Measurements from ENCODE around the gene CARF. TPM values are rescaled to one million over a fixed set of nuclear protein-coding genes. Genes with fewer than 3 reads are reported as not detected.

Gene CARF
- polyA plus RNA-seq, 1 of the 3 experiments (the other 2 are of a cell fraction): 4.6 TPM

GRCh38 chr2:203002054-203002821 is 90.2 kb downstream of the CARF start:
- WGBS (ENCODE audit: low lambda C conversion rate): 87% methylated on average over 3 of the region's 3 CpGs
- Histone ChIP-seq H3K9ac (no peak overlapping the region), H3K4me1 (ENCODE audit: control insufficient read depth in 1 of 2, insufficient read depth in 2 of 2, low read depth in 1 of 2, low read length in 1 of 2) (no peaks in the 10 kb centered on the region), H3F3A (replicated peaks; ENCODE audit: insufficient read depth) (peaks cover 5% of the 10 kb centered on the region), H3K9me3 (no peaks in the 10 kb centered on the region), H3K4me3 (ENCODE audit: low read depth in 2 of 2, low read length in 1 of 2) (no peak overlapping the region), H3K27ac (ENCODE audit: low read depth in 2 of 2, low read length in 1 of 2) (no peak overlapping the region), H3K9me2 (no peaks in the 10 kb centered on the region), H4K20me1 (ENCODE audit: insufficient read depth) (no peaks in the 10 kb centered on the region), H3K27me3 (ENCODE audit: insufficient read depth) (no peaks in the 10 kb centered on the region), H3K4me2 (no peak overlapping the region), H2AFZ (ENCODE audit: low read depth) (no peak overlapping the region), H3K79me2 (ENCODE audit: insufficient read depth) (no peaks in the 10 kb centered on the region), H3K36me3 (replicated peaks in 1 of 2; ENCODE audit: control insufficient read depth in 1 of 2, insufficient read depth in 2 of 2, low read length in 1 of 2) (no peaks in the 10 kb centered on the region)
- no peak for DNase-seq
- CTCF ChIA-PET: interaction anchor here (1.8 kb wide), 1 partner anchor 10 kb away, joined by 8 read pairs; no protein-coding TSS in a partner anchor
- no peak for TF ChIP-seq REST (IDR thresholded peaks at IDR 0.05; ENCODE audit: low read depth, low read length)
- no peak for TF ChIP-seq TCF12 (IDR thresholded peaks at IDR 0.05)
- TF ChIP-seq RCOR1 (IDR thresholded peaks at IDR 0.05; ENCODE audit: low read length): no peak
- TF ChIP-seq FOXJ3 (CRISPR knock-in tag; IDR thresholded peaks at IDR 0.05): no peak
- TF ChIP-seq PBX3 (IDR thresholded peaks at IDR 0.05): no peak
- no peak for TF ChIP-seq RXRA (IDR thresholded peaks at IDR 0.05; ENCODE audit: borderline replicate concordance, low read depth)
- no peak for TF ChIP-seq SMC3 (IDR thresholded peaks at IDR 0.05; ENCODE audit: low read depth, low read length)
- POLR2A ChIA-PET: no interaction called here

GRCh38 chr2:203003716-203004115 is 91.6 kb downstream of the CARF start:
- POLR2A ChIA-PET: no interaction called here
- Histone ChIP-seq H3K9me3 (no peaks in the 10 kb centered on the region), H3F3A (replicated peaks; ENCODE audit: insufficient read depth) (peaks cover 5% of the 10 kb centered on the region), H3K36me3 (replicated peaks in 1 of 2; ENCODE audit: control insufficient read depth in 1 of 2, insufficient read depth in 2 of 2, low read length in 1 of 2) (no peaks in the 10 kb centered on the region), H3K79me2 (ENCODE audit: insufficient read depth) (no peaks in the 10 kb centered on the region), H3K4me3 (ENCODE audit: low read depth in 2 of 2, low read length in 1 of 2) (no peak overlapping the region), H3K9me2 (no peaks in the 10 kb centered on the region), H4K20me1 (ENCODE audit: insufficient read depth) (no peaks in the 10 kb centered on the region), H3K27me3 (ENCODE audit: insufficient read depth) (no peaks in the 10 kb centered on the region), H3K4me1 (ENCODE audit: control insufficient read depth in 1 of 2, insufficient read depth in 2 of 2, low read depth in 1 of 2, low read length in 1 of 2) (no peaks in the 10 kb centered on the region), H3K27ac (ENCODE audit: low read depth in 2 of 2, low read length in 1 of 2) (no peak overlapping the region), H3K9ac (no peak overlapping the region), H3K4me2 (no peak overlapping the region), H2AFZ (ENCODE audit: low read depth) (no peak overlapping the region)
- CTCF ChIA-PET: interaction anchor here (0.8 kb wide), 1 partner anchor 81 kb away, joined by 3 read pairs; no protein-coding TSS in a partner anchor
- 95% methylated on average over 8 of the region's 8 CpGs for WGBS (ENCODE audit: low lambda C conversion rate)
- no peak for DNase-seq
- no peak for TF ChIP-seq TAF1 (IDR thresholded peaks at IDR 0.05; ENCODE audit: borderline replicate concordance, low read depth, low read length)
- no peak for TF ChIP-seq FOSL2 (IDR thresholded peaks at IDR 0.05; ENCODE audit: borderline replicate concordance, low read depth)
- no peak for TF ChIP-seq REST (IDR thresholded peaks at IDR 0.05; ENCODE audit: low read depth, low read length)
- no peak for TF ChIP-seq ZBTB33 (IDR thresholded peaks at IDR 0.05; ENCODE audit: borderline replicate concordance, low read depth)
- TF ChIP-seq EP300 (IDR thresholded peaks at IDR 0.05; ENCODE audit: borderline replicate concordance in 1 of 2, low read depth in 1 of 2, low read length in 1 of 2): no peak
- no peak for TF ChIP-seq POLR2AphosphoS5 (IDR thresholded peaks at IDR 0.05; ENCODE audit: low read depth, low read length)
- TF ChIP-seq TEAD4 (IDR thresholded peaks at IDR 0.05; ENCODE audit: borderline replicate concordance, insufficient read depth): no peak
- no peak for TF ChIP-seq ELF1 (IDR thresholded peaks at IDR 0.05)
- TF ChIP-seq RFX5 (IDR thresholded peaks at IDR 0.05; ENCODE audit: low read length): no peak
- TF ChIP-seq JUND (IDR thresholded peaks at IDR 0.05): no peak
- no peak for TF ChIP-seq RCOR1 (IDR thresholded peaks at IDR 0.05; ENCODE audit: low read length)
- TF ChIP-seq NFIC (IDR thresholded peaks at IDR 0.05; ENCODE audit: borderline replicate concordance): no peak
- no peak for TF ChIP-seq RXRA (IDR thresholded peaks at IDR 0.05; ENCODE audit: borderline replicate concordance, low read depth)

All from SK-N-SH (cell line).